ENCODE data around the gene MYH10.

Gene MYH10

DNA sequence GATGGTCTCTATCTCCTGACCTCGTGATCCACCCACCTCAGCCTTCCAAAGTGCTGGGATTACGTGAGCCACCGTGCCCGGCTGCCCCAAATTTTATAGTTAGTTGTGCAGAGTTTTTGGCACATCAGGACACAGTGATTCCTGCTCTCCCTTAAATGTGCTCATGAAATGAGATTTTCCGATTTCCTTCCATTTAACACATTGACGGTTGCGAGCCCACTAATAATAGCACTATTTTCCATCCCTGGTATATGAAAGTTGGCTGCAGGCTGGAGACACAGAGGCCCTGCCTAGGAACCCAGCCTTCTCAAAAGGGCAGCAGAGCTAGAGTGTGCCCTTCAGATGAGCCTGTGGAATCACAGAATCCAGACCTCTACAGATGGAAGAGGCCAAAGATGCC, 17.4 kb upstream of the MYH10 start:
- no peaks in the 10 kb centered on the region for H3K4me1 ChIP-seq (ENCODE audit: insufficient read depth, low read length, severe bottlenecking)

GRCh38 chr17:8647202-8647601, 16.7 kb upstream of the MYH10 start:
- Histone ChIP-seq H4K20me1 (ENCODE audit: insufficient read depth, low read length) (no peaks in the 10 kb centered on the region), H3K9me3 (ENCODE audit: low read length) (no peaks in the 10 kb centered on the region), H3K4me1 (ENCODE audit: insufficient read depth, low read length, severe bottlenecking) (no peaks in the 10 kb centered on the region), H3K79me2 (ENCODE audit: insufficient read depth, low read length) (no peaks in the 10 kb centered on the region), H3K27me3 (ENCODE audit: insufficient read depth, low read length) (no peaks in the 10 kb centered on the region), H3K4me2 (ENCODE audit: low read length) (no peak overlapping the region), H3K4me3 (ENCODE audit: low read depth, low read length, poor library complexity, severe bottlenecking) (no peak overlapping the region), H3K27ac (ENCODE audit: low read depth, low read length, poor library complexity, severe bottlenecking) (no peak overlapping the region), H3F3A (ENCODE audit: insufficient read depth, low read length) (no peaks in the 10 kb centered on the region), H3K9me2 (ENCODE audit: low read depth, low read length) (no peaks in the 10 kb centered on the region), H3K36me3 (ENCODE audit: insufficient read depth, low read length) (no peaks in the 10 kb centered on the region), H2AFZ (ENCODE audit: low read length) (no peak overlapping the region), H3K9ac (ENCODE audit: low read length) (no peak overlapping the region)
- TF ChIP-seq CTCF (IDR thresholded peaks at IDR 0.05; ENCODE audit: low read length): no peak
- TF ChIP-seq EZH2 (IDR thresholded peaks at IDR 0.05; ENCODE audit: borderline replicate concordance, low read length): no peak

More for the DNA sequence above, 17.4 kb upstream of the MYH10 start:
- H3K9ac ChIP-seq (ENCODE audit: low read length): no peak overlapping the region
- no peak overlapping the region for H3K4me3 ChIP-seq (ENCODE audit: low read depth, low read length, poor library complexity, severe bottlenecking)
- no peak overlapping the region for H2AFZ ChIP-seq (ENCODE audit: low read length)
- H3K27ac ChIP-seq (ENCODE audit: low read depth, low read length, poor library complexity, severe bottlenecking): no peak overlapping the region
- H3K4me2 ChIP-seq (ENCODE audit: low read length): no peak overlapping the region
- H4K20me1 ChIP-seq (ENCODE audit: insufficient read depth, low read length): no peaks in the 10 kb centered on the region
- no peaks in the 10 kb centered on the region for H3K36me3 ChIP-seq (ENCODE audit: insufficient read depth, low read length)
- TF ChIP-seq CTCF (IDR thresholded peaks at IDR 0.05; ENCODE audit: low read length) (no peak), EZH2 (IDR thresholded peaks at IDR 0.05; ENCODE audit: borderline replicate concordance, low read length) (no peak)
- H3F3A ChIP-seq (ENCODE audit: insufficient read depth, low read length): no peaks in the 10 kb centered on the region
- no peaks in the 10 kb centered on the region for H3K27me3 ChIP-seq (ENCODE audit: insufficient read depth, low read length)
- H3K9me3 ChIP-seq (ENCODE audit: low read length): no peaks in the 10 kb centered on the region
- no peaks in the 10 kb centered on the region for H3K9me2 ChIP-seq (ENCODE audit: low read depth, low read length)
- H3K79me2 ChIP-seq (ENCODE audit: insufficient read depth, low read length): no peaks in the 10 kb centered on the region

GRCh38 chr17:8644507-8644902, 14.0 kb upstream of the MYH10 start:
- TF ChIP-seq CTCF (IDR thresholded peaks at IDR 0.05; ENCODE audit: low read length) (no peak), EZH2 (IDR thresholded peaks at IDR 0.05; ENCODE audit: borderline replicate concordance, low read length) (no peak)
- no peak overlapping the region for H3K4me2 ChIP-seq (ENCODE audit: low read length)
- H3K4me1 ChIP-seq (ENCODE audit: insufficient read depth, low read length, severe bottlenecking): no peaks in the 10 kb centered on the region
- no peaks in the 10 kb centered on the region for H4K20me1 ChIP-seq (ENCODE audit: insufficient read depth, low read length)
- H3F3A ChIP-seq (ENCODE audit: insufficient read depth, low read length): no peaks in the 10 kb centered on the region
- no peaks in the 10 kb centered on the region for H3K79me2 ChIP-seq (ENCODE audit: insufficient read depth, low read length)
- no peaks in the 10 kb centered on the region; the same call in 1 of the 2 replicates for H3K9me3 ChIP-seq (ENCODE audit: low read length)
- no peak overlapping the region for H2AFZ ChIP-seq (ENCODE audit: low read length)
- no peak overlapping the region for H3K9ac ChIP-seq (ENCODE audit: low read length)
- 0 out of 2 replicates have a peak, but pooled peaks cover 2% of the 10 kb centered on the region for H3K27me3 ChIP-seq (ENCODE audit: insufficient read depth, low read length)
- H3K36me3 ChIP-seq (ENCODE audit: insufficient read depth, low read length): no peaks in the 10 kb centered on the region
- no peaks in the 10 kb centered on the region for H3K9me2 ChIP-seq (ENCODE audit: low read depth, low read length)
- H3K27ac ChIP-seq (ENCODE audit: low read depth, low read length, poor library complexity, severe bottlenecking): no peak overlapping the region
- no peak overlapping the region for H3K4me3 ChIP-seq (ENCODE audit: low read depth, low read length, poor library complexity, severe bottlenecking)

Data from OCI-LY1 (cell line).